HepG2 (cell line): Measurements from ENCODE around the gene THEM4. TPM values are rescaled to one million over a fixed set of nuclear protein-coding genes. Genes with fewer than 3 reads are reported as not detected.

Experiments used
- BRD4 ChIP-seq: sonication (generic); formaldehyde crosslinking; IDR thresholded peaks from 2 replicates; pipeline ENCODE4 v1.4.0; 2020; ENCODE audit warnings: missing genetic modification reagents
- KAT2B ChIP-seq: fragments of 150-350 bp; IDR thresholded peaks from 2 replicates; pipeline ENCODE4 v1.6.1; 2014; ENCODE audit warnings: low read depth, low read length, borderline replicate concordance
- TAF15 ChIP-seq: fragments of 200-400 bp; formaldehyde crosslinking; IDR thresholded peaks from one replicate; pipeline ENCODE4 v1.6.1; 2018; ENCODE audit warnings: mild to moderate bottlenecking, low read depth, low read length; ENCODE audit not compliant: poor library complexity, severe bottlenecking
- polyA plus RNA-seq, 8 experiments: library from polyadenylated mRNA; depleted of rRNA in 3 of 8; stranded (reverse) in 7 of 8; unstranded in 1 of 8; fragments of >200 nt; fragmentation: Illumina TruSeq in 4 of 8; extraction: Trizol in 4 of 8; gene quantifications; 2 replicates each; pipeline versions ENCODE4 v1.2.1 to v1.2.3, GENCODE V29; 2011 to 2016; ENCODE audit warnings: low read depth in 4 of 8, missing spikeins in 1 of 8, mixed read lengths in 1 of 8; ENCODE audit not compliant: insufficient read depth in 1 of 8
- total RNA-seq, 5 experiments: library from RNA; depleted of rRNA; stranded (reverse); fragments of >200 nt; fragmentation: Illumina TruSeq; extraction: Trizol; gene quantifications; 2 replicates each; pipeline ENCODE4 v1.2.3, GENCODE V29; 2016; ENCODE audit warnings: low read depth in 1 of 5
- TF ChIP-seq, protein P1 (sequence below): sonication (generic); formaldehyde crosslinking; IDR thresholded peaks from 2 replicates; pipeline ENCODE4 v1.4.0; 2020; ENCODE audit warnings: missing genetic modification reagents, borderline replicate concordance
- TF ChIP-seq, protein P2 (sequence below): sonication (generic); formaldehyde crosslinking; IDR thresholded peaks from 2 replicates; pipeline ENCODE4 v1.4.0; 2020; ENCODE audit warnings: missing genetic modification reagents

The THEM4 gene
- total and polyA plus RNA-seq, 2 of the 13 experiments (the other 11 are each of a cell fraction or from before 2014, with no cell fraction given), result 10.9 to 13.9 TPM

DNA sequence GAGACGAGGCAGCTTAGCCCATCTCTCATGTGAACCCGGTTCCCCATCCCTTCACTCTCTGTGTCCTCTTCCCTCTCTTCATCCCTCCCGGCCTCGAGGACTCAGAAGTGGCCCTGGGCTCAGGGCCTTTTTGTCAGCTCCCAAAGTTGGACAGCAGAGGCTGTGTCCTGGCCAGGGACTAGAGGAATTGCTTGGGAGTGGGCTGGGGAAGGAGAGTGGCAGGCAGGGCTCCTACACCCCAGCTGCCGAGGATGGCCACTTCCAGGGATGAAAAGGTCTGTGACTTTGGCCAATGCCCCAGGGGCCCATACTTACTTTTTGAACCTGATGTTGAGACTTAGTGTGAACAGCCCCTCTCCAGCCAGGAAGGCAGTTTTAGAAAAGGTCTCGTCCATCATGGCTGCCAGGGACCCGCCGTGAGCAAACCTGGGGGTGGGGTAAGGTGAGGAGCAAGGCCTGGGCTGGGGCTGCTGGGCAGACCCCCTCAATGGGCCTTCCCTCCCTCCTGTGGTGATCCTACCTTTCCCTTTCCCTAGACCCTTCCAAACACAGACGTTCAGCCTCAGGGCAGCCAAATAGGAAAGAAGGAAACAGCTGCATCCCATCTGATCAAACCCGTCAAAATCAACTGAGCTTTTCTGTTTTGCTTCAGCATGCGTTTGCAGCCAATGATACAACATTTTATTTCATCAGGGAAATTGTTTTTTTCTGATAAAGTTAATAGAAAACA lies 61.3 kb downstream of the THEM4 start (continued):
- TF ChIP-seq, protein P1, sequence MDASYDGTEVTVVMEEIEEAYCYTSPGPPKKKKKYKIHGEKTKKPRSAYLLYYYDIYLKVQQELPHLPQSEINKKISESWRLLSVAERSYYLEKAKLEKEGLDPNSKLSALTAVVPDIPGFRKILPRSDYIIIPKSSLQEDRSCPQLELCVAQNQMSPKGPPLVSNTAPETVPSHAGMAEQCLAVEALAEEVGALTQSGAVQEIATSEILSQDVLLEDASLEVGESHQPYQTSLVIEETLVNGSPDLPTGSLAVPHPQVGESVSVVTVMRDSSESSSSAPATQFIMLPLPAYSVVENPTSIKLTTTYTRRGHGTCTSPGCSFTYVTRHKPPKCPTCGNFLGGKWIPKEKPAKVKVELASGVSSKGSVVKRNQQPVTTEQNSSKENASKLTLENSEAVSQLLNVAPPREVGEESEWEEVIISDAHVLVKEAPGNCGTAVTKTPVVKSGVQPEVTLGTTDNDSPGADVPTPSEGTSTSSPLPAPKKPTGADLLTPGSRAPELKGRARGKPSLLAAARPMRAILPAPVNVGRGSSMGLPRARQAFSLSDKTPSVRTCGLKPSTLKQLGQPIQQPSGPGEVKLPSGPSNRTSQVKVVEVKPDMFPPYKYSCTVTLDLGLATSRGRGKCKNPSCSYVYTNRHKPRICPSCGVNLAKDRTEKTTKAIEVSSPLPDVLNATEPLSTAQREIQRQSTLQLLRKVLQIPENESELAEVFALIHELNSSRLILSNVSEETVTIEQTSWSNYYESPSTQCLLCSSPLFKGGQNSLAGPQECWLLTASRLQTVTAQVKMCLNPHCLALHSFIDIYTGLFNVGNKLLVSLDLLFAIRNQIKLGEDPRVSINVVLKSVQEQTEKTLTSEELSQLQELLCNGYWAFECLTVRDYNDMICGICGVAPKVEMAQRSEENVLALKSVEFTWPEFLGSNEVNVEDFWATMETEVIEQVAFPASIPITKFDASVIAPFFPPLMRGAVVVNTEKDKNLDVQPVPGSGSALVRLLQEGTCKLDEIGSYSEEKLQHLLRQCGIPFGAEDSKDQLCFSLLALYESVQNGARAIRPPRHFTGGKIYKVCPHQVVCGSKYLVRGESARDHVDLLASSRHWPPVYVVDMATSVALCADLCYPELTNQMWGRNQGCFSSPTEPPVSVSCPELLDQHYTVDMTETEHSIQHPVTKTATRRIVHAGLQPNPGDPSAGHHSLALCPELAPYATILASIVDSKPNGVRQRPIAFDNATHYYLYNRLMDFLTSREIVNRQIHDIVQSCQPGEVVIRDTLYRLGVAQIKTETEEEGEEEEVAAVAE (CRISPR knock-in tag), result no peak
- TF ChIP-seq BRD4 (CRISPR knock-in tag) (no peak), TAF15 (no peak), KAT2B (no peak)
- TF ChIP-seq, protein P2, sequence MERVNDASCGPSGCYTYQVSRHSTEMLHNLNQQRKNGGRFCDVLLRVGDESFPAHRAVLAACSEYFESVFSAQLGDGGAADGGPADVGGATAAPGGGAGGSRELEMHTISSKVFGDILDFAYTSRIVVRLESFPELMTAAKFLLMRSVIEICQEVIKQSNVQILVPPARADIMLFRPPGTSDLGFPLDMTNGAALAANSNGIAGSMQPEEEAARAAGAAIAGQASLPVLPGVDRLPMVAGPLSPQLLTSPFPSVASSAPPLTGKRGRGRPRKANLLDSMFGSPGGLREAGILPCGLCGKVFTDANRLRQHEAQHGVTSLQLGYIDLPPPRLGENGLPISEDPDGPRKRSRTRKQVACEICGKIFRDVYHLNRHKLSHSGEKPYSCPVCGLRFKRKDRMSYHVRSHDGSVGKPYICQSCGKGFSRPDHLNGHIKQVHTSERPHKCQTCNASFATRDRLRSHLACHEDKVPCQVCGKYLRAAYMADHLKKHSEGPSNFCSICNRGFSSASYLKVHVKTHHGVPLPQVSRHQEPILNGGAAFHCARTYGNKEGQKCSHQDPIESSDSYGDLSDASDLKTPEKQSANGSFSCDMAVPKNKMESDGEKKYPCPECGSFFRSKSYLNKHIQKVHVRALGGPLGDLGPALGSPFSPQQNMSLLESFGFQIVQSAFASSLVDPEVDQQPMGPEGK (CRISPR knock-in tag), result no peak
